Skeletal muscle cell (primary cell): ENCODE results near the gene ATP6V1G3.
"Not testable (repeated sequence)": the region's sequence is repeated elsewhere in the genome, so short reads cannot be mapped to it uniquely, and the experiment has no call there.

Experiments
- DNase-seq: peaks from one replicate; pipeline ENCODE4 v3.0.0-alpha.2; 2010; ENCODE audit warnings: low read depth
- H3K4me3 ChIP-seq: 2 replicates; pipeline ENCODE4 v1.5.1; 2011; ENCODE audit warnings: low read depth, mild to moderate bottlenecking, control low read depth, low read length, moderate library complexity

ATP6V1G3 gene

GRCh38 chr1:198540580-198540979, at the start of gene ATP6V1G3:
ATP6V1G3 (minus strand) TSS chr1:198540680; CDS start chr1:198540650, 30 bp downstream.
- no peak within 1 kb of the TSS for H3K4me3 ChIP-seq
- no peak for DNase-seq

- no peak for DNase-seq
- no peak overlapping the region for H3K4me3 ChIP-seq
These were observed 48.4 kb upstream of the ATP6V1G3 start for GRCh38 chr1:198588845-198589244.

- H3K4me3 ChIP-seq, result no peak overlapping the region
- DNase-seq, result no peak
These were observed 43.7 kb upstream of the ATP6V1G3 start for GRCh38 chr1:198584163-198584562.

GRCh38 chr1:198583209-198583802, 42.8 kb upstream of the ATP6V1G3 start:
- DNase-seq, H3K4me3 ChIP-seq: not testable (repeated sequence)

- no peak for DNase-seq
- H3K4me3 ChIP-seq, result no peak overlapping the region
These were observed 37.0 kb upstream of the ATP6V1G3 start for GRCh38 chr1:198577444-198577843.

- DNase-seq, result no peak
These were observed 35.5 kb upstream of the ATP6V1G3 start for GRCh38 chr1:198575798-198576641.

GRCh38 chr1:198575292-198575691, 34.8 kb upstream of the ATP6V1G3 start:
- H3K4me3 ChIP-seq, result no peak overlapping the region
- DNase-seq, result no peak

More at GRCh38 chr1:198575798-198576641, 35.5 kb upstream of the ATP6V1G3 start:
- no peak overlapping the region for H3K4me3 ChIP-seq

- no peak overlapping the region for H3K4me3 ChIP-seq
- no peak for DNase-seq
These were observed 33.8 kb upstream of the ATP6V1G3 start for GRCh38 chr1:198574325-198574724.

- no peak overlapping the region for H3K4me3 ChIP-seq
- DNase-seq, result no peak
These were observed 24.2 kb upstream of the ATP6V1G3 start for GRCh38 chr1:198564716-198565115.

- H3K4me3 ChIP-seq, result no peak overlapping the region
- no peak for DNase-seq
These were observed 23.7 kb upstream of the ATP6V1G3 start for GRCh38 chr1:198564157-198564556.

- DNase-seq, result no peak
- no peak overlapping the region for H3K4me3 ChIP-seq
These were observed 23.1 kb upstream of the ATP6V1G3 start for GRCh38 chr1:198563583-198563982.

- no peak for DNase-seq
- H3K4me3 ChIP-seq, result no peak overlapping the region
These were observed 19.7 kb upstream of the ATP6V1G3 start for GRCh38 chr1:198560161-198560560.

GRCh38 chr1:198559362-198559761, 18.9 kb upstream of the ATP6V1G3 start:
- H3K4me3 ChIP-seq, result no peak overlapping the region
- DNase-seq, result no peak

- no peak overlapping the region for H3K4me3 ChIP-seq
- DNase-seq, result no peak
These were observed 17.9 kb upstream of the ATP6V1G3 start for GRCh38 chr1:198558402-198558801.

- DNase-seq, result no peak
- H3K4me3 ChIP-seq, result no peak overlapping the region
These were observed 16.5 kb upstream of the ATP6V1G3 start for GRCh38 chr1:198556971-198557370.

GRCh38 chr1:198552668-198553416, 12.4 kb upstream of the ATP6V1G3 start:
- DNase-seq, result no peak
- no peak overlapping the region for H3K4me3 ChIP-seq

GRCh38 chr1:198550941-198551524, 10.6 kb upstream of the ATP6V1G3 start:
- H3K4me3 ChIP-seq, result no peak overlapping the region
- DNase-seq, result no peak

- DNase-seq, result no peak
These were observed 9.4 kb upstream of the ATP6V1G3 start for GRCh38 chr1:198549866-198550265.

GRCh38 chr1:198548890-198549289, 8.4 kb upstream of the ATP6V1G3 start:
- no peak overlapping the region for H3K4me3 ChIP-seq
- DNase-seq, result no peak

More at GRCh38 chr1:198549866-198550265, 9.4 kb upstream of the ATP6V1G3 start:
- H3K4me3 ChIP-seq, result no peak overlapping the region

- no peak for DNase-seq
- H3K4me3 ChIP-seq, result no peak overlapping the region
These were observed 4.7 kb upstream of the ATP6V1G3 start for GRCh38 chr1:198545156-198545555.
